ENCODE data around the gene ETF1. TPM values are rescaled to one million over a fixed set of nuclear protein-coding genes. Genes with fewer than 3 reads are reported as not detected.

Gene ETF1
- polyA plus RNA-seq, 3 donors, result 25.5 to 108 (median 96.0) TPM

DNA sequence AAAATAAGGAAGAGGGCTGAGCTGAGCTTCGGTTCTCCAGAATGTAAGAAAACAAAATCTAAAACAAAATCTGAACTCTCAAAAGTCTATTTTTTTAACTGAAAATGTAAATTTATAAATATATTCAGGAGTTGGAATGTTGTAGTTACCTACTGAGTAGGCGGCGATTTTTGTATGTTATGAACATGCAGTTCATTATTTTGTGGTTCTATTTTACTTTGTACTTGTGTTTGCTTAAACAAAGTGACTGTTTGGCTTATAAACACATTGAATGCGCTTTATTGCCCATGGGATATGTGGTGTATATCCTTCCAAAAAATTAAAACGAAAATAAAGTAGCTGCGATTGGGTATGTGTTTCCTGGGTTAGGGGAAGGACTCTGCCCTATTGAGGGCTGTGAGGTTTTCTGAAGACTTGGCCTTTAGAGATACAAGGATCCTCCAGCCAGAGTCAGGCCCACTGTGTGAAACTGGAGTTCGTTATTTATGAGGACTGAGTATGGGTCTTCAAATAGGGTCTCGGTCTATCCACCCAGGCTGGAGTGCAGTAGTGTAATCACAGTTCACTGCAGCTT, 74.0 kb downstream of the ETF1 start:
- 88 to 89% (median 89%) methylated on average over 8 of the region's 8 CpGs for WGBS, 3 donors
- no peak overlapping the region for H3K27ac ChIP-seq (ENCODE audit: low read depth, low read length)

DNA sequence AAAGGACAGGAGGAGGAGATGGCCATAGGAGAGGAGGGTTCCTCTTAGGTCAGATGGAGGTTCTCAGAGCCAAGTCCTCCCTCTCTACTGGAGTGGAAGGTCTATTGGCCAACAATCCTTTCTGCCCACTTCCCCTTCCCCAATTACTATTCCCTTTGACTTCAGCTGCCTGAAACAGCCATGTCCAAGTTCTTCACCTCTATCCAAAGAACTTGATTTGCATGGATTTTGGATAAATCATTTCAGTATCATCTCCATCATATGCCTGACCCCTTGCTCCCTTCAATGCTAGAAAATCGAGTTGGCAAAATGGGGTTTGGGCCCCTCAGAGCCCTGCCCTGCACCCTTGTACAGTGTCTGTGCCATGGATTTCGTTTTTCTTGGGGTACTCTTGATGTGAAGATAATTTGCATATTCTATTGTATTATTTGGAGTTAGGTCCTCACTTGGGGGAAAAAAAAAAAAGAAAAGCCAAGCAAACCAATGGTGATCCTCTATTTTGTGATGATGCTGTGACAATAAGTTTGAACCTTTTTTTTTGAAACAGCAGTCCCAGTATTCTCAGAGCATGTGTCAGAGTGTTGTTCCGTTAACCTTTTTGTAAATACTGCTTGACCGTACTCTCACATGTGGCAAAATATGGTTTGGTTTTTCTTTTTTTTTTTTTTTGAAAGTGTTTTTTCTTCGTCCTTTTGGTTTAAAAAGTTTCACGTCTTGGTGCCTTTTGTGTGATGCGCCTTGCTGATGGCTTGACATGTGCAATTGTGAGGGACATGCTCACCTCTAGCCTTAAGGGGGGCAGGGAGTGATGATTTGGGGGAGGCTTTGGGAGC, 74.7 kb downstream of the ETF1 start:
- 90 to 92% (median 92%) methylated on average over 7 of the region's 7 CpGs for WGBS, 3 donors
- H3K27ac ChIP-seq (ENCODE audit: low read depth, low read length), result no peak overlapping the region

- WGBS, 3 donors, result 86 to 95% (median 91%) methylated on average over 14 of the region's 14 CpGs
- no peak overlapping the region for H3K27ac ChIP-seq (ENCODE audit: low read depth, low read length)
Measured at GRCh38 chr5:138467711-138468132, 75.3 kb downstream of the ETF1 start.

DNA sequence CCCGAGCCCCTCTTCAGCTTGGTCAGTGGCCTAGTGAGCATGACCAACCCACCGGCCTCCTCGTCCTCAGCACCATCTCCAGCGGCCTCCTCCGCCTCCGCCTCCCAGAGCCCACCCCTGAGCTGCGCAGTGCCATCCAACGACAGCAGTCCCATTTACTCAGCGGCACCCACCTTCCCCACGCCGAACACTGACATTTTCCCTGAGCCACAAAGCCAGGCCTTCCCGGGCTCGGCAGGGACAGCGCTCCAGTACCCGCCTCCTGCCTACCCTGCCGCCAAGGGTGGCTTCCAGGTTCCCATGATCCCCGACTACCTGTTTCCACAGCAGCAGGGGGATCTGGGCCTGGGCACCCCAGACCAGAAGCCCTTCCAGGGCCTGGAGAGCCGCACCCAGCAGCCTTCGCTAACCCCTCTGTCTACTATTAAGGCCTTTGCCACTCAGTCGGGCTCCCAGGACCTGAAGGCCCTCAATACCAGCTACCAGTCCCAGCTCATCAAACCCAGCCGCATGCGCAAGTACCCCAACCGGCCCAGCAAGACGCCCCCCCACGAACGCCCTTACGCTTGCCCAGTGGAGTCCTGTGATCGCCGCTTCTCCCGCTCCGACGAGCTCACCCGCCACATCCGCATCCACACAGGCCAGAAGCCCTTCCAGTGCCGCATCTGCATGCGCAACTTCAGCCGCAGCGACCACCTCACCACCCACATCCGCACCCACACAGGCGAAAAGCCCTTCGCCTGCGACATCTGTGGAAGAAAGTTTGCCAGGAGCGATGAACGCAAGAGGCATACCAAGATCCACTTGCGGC, 75.9 kb downstream of the ETF1 start:
- WGBS, 3 donors, result 94 to 96% (median 94%) methylated on average over 43 to 45 of the region's 45 CpGs
- H3K27ac ChIP-seq (ENCODE audit: low read depth, low read length), result no peak overlapping the region

- 7 to 17% (median 13%) methylated on average over 39 of the region's 39 CpGs for WGBS, 3 donors
Measured at GRCh38 chr5:138466125-138466899, 76.7 kb downstream of the ETF1 start.

DNA sequence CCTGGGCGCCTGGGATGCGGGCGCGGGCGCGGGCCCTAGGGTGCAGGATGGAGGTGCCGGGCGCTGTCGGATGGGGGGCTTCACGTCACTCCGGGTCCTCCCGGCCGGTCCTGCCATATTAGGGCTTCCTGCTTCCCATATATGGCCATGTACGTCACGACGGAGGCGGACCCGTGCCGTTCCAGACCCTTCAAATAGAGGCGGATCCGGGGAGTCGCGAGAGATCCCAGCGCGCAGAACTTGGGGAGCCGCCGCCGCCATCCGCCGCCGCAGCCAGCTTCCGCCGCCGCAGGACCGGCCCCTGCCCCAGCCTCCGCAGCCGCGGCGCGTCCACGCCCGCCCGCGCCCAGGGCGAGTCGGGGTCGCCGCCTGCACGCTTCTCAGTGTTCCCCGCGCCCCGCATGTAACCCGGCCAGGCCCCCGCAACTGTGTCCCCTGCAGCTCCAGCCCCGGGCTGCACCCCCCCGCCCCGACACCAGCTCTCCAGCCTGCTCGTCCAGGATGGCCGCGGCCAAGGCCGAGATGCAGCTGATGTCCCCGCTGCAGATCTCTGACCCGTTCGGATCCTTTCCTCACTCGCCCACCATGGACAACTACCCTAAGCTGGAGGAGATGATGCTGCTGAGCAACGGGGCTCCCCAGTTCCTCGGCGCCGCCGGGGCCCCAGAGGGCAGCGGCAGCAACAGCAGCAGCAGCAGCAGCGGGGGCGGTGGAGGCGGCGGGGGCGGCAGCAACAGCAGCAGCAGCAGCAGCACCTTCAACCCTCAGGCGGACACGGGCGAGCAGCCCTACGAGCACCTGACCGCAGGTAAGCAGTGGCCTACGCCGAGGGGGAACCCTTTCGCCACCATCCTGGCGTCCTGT, 77.5 kb downstream of the ETF1 start, which contains the start of gene EGR1:
EGR1 (plus strand) TSS at position 219 of the 864 bp plus-strand sequence; CDS start at position 502, 283 bp downstream.
- H3K27ac ChIP-seq (ENCODE audit: low read depth, low read length), result peak within 1 kb of the TSS; percentile 45
- WGBS, 3 donors, result 0% methylated on average over 60 to 85 of the region's 85 CpGs

More at GRCh38 chr5:138466125-138466899, 76.7 kb downstream of the ETF1 start:
- no peak overlapping the region for H3K27ac ChIP-seq (ENCODE audit: low read depth, low read length)

GRCh38 chr5:138464388-138465260, 78.4 kb downstream of the ETF1 start:
- peak overlapping the region; percentile 45 for H3K27ac ChIP-seq (ENCODE audit: low read depth, low read length)
- WGBS, 3 donors, result 0% methylated on average over 56 to 64 of the region's 64 CpGs

DNA sequence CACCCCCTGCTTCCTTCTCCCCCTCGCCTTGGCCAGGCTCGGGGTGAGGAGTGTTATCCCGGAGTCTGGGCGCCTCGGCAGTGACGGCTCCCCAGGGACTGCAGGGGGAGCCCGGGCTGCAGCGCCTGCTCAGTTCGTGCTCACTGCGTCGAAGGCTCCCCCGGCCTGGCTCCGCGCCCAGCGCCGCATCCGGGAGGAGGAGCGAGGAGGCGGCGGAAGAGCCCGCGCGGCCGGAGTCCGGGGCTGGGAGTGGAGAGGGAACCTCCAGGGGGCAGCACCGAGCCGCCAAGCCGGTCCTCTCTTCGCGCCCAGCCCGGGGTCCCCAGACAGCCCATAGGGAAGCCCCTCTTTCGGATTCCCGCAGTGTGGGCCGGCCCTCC, 79.0 kb downstream of the ETF1 start:
- WGBS, 3 donors, result 0 to 1% (median 1%) methylated on average over 27 to 34 of the region's 34 CpGs
- peak overlapping the region; percentile 75 for H3K27ac ChIP-seq (ENCODE audit: low read depth, low read length)

GRCh38 chr5:138463419-138464007, 79.5 kb downstream of the ETF1 start:
- H3K27ac ChIP-seq (ENCODE audit: low read depth, low read length), result peak overlapping the region; percentile 75
- 17 to 20% (median 18%) methylated on average over 21 of the region's 21 CpGs for WGBS, 3 donors

GRCh38 chr5:138461343-138462125, 81.5 kb downstream of the ETF1 start:
- 79 to 82% (median 80%) methylated on average over 11 of the region's 11 CpGs for WGBS, 3 donors
- no peak overlapping the region for H3K27ac ChIP-seq (ENCODE audit: low read depth, low read length)

DNA sequence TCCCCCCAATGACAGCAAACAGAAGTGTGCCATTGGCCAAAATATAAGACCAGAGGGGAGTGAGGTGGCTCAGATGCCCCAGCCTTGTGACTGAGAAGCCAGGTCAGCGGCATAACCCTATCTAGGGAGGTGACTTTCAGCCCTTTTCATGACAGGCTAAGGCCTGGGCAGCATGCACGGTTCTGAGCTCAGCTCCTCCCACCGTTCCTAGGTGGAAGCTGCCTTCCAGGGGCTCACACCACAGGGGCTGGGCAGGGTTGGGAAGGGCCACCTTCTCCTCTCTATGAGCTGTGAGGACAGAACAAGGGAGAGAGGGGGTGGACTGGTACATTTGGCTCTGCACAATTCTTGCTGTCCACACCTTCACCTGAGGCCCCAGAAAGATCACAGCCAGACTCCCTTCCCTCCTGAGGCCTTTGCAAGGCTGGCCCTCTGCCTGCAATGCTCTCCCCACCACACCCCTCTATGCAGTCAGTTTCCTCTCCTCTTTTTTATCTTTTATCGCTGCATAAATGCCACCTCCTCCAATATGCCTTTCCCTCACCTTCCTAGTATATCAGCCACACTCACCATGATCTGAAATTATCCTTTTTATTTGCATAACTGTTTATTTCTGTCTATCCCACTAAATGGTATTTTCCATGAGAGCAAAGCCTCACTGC, 82.9 kb downstream of the ETF1 start:
- 75 to 80% (median 77%) methylated on average over 4 of the region's 4 CpGs for WGBS, 3 donors
- no peak overlapping the region for H3K27ac ChIP-seq (ENCODE audit: low read depth, low read length)

DNA sequence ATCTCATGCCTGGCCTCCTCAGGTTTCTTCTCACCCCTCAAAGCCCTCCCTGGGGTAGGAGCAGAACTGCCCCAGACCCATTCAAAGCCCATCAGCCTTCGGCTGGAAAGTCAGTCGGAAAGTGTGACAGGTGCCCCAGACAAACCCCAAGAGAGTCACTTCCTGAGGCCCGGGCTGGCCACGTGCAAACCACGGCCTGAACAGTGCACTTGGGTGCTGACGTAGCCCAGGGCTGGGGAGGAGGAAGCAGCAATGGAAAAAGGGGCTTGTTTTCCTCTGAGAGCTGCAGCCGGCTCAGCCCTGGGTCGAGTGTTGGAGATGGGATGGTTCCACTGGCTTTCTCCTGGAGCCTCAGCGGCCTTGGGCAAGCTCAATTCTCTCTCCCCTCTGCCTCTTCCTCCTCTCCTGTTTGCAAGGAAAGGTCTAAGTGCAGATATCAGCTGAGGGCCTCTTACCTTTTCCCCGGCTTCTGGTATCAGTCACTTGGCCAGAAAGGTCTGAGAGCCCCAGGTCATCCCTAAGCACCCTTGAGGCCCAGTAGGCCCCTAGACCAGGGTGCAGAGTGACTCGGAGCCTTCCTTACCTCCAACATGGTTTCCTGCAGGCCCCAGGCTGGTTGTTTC, 83.6 kb downstream of the ETF1 start:
- 57 to 85% (median 66%) methylated on average over 11 of the region's 11 CpGs for WGBS, 3 donors

GRCh38 chr5:138458856-138459255, 84.2 kb downstream of the ETF1 start:
- WGBS, 3 donors, result 77 to 84% (median 83%) methylated on average over 9 of the region's 9 CpGs

More for the DNA sequence above, 83.6 kb downstream of the ETF1 start:
- no peak overlapping the region for H3K27ac ChIP-seq (ENCODE audit: low read depth, low read length)

DNA sequence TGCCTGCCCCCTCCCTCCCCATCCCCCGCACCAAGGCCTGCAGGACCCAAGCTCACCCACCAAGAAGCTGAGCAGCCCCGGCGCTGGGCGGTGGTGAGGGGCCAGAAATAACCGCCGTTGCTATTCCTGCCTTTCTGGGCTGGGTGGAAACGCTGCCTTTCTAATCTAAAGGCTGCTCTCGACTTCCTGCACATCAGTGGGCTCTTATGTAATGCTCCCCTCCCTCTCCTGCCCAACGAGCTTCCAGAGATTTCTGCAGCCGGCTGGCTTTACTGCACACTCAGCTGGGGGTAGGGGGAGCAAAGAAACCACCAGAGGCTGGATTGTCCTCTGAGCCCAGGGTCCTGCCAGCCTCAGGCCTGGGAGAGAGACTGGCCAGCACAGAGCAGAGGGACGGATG, 84.7 kb downstream of the ETF1 start:
- no peak overlapping the region for H3K27ac ChIP-seq (ENCODE audit: low read depth, low read length)
- WGBS, 3 donors, result 26 to 43% (median 28%) methylated on average over 11 of the region's 11 CpGs

More at GRCh38 chr5:138458856-138459255, 84.2 kb downstream of the ETF1 start:
- H3K27ac ChIP-seq (ENCODE audit: low read depth, low read length), result no peak overlapping the region
